Cardiac septum (tissue), 1 donor: ENCODE data around the gene FMNL2. TPM values are rescaled to one million over a fixed set of nuclear protein-coding genes. Genes with fewer than 3 reads are reported as not detected.
"Not testable (repeated sequence)": the region's sequence is repeated elsewhere in the genome, so short reads cannot be mapped to it uniquely, and the experiment has no call there.

ENCODE experiments used
- DNase-seq: peaks from one replicate; pipeline ENCODE4 v3.0.0-alpha.2; 2020; ENCODE audit warnings: low spot score
- intact Hi-C: fragments of 100-400 bp; cut with DNase I; formaldehyde crosslinking; loops from one replicate; pipeline ENCODE4 v1.14.0; 2022
- total RNA-seq: library from RNA; stranded (reverse); fragmentation: NEBNext Ultra II Directional; extraction: Animal tissue kit (Norgen Biotek cat#: 25700); gene quantifications from one replicate; pipeline ENCODE4 v1.2.1, GENCODE V29; 2021
- donor health status: DM: no; HTN: no; CAD: no.

Gene FMNL2
- total RNA-seq, 1 donor from 2014 or later = 6.2 TPM

GRCh38 chr2:152501666-152502065, 166.7 kb downstream of the FMNL2 start:
- intact Hi-C loops = no loop called here
- DNase-seq = no peak

DNA sequence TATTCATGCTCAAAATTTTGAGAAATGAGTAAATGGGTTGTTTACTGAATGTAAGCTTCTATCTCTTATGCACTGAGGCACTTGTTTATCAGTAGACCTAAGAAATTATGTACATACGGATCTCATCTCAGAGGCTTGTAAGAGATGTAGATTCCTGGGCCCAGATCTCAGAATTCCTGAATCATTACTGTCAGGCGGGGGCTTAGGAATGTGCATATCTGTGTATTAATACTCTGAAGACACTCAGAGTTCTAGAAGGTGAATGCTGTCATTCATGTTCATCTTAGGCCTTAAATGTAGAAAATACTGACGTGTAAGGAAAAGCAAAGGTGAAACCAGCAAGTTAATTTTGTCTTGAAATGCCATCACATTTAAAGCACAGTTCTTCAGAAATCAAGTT, 169.6 kb downstream of the FMNL2 start:
- no peak for DNase-seq
- intact Hi-C loops = no loop called here

GRCh38 chr2:152505495-152505906, 170.5 kb downstream of the FMNL2 start:
- DNase-seq = no peak
- intact Hi-C loops = no loop called here

- intact Hi-C loops = no loop called here
- DNase-seq = no peak
These were observed 171.9 kb downstream of the FMNL2 start for GRCh38 chr2:152506843-152507242.

GRCh38 chr2:152507907-152508306, 172.9 kb downstream of the FMNL2 start:
- intact Hi-C loops = no loop called here
- no peak for DNase-seq

DNA sequence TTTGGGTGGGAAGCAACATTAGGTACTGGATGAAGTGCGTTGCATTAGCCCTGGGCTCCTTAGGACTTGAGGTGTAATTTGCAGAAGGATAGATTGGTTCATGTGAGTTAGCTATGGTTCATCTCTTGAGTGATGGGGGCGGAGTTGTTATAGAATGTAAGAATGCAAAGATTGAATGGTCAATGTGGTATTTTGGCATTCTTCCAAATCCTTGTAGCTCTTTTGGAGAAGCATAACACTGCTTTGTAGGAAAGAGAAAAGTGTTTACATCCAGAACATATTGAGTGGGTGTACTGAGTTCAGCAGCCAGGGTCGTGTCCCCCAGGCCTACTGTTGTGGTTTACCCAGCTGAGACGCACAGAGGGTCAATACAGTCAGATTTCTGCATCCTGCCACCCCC, 173.5 kb downstream of the FMNL2 start:
- intact Hi-C loops = no loop called here
- no peak for DNase-seq

GRCh38 chr2:152509772-152510491, 175.0 kb downstream of the FMNL2 start:
- DNase-seq = no peak
- intact Hi-C loops = loop anchor here (5.0 kb wide), 1 partner anchor 57 kb away; no protein-coding TSS in a partner anchor

GRCh38 chr2:152510621-152511020, 175.6 kb downstream of the FMNL2 start:
- intact Hi-C loops = loop anchor here (5.0 kb wide), 1 partner anchor 57 kb away; no protein-coding TSS in a partner anchor
- DNase-seq = no peak

- intact Hi-C loops = loop anchor here (5.0 kb wide), 1 partner anchor 55 kb away; no protein-coding TSS in a partner anchor
- DNase-seq = no peak
These were observed 177.0 kb downstream of the FMNL2 start for GRCh38 chr2:152511981-152512380.

GRCh38 chr2:152513029-152513428, 178.1 kb downstream of the FMNL2 start:
- DNase-seq = no peak
- intact Hi-C loops = loop anchor here (5.0 kb wide), 1 partner anchor 54 kb away; no protein-coding TSS in a partner anchor

DNA sequence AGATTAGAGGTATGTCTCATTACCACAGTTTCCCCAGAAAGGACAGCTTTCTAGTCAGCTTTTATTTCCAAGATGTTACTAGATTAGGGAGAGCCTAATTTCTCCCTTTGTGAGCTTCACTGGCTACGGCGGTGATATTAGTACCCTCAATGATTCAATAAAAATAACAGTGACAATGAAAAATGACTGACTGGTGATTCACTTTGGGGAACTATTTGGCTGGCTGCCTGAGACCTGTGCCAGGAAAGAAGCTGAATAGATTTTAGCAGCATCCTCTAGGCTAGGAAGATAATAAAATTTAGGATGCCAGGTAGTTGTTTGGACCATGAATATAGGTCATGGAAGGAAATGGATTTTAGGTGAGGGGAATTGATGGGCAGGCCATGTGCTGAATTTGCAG, 178.7 kb downstream of the FMNL2 start:
- intact Hi-C loops = loop anchor here (5.0 kb wide), 1 partner anchor 54 kb away; no protein-coding TSS in a partner anchor
- DNase-seq = no peak

GRCh38 chr2:152518034-152518433, 183.1 kb downstream of the FMNL2 start:
- DNase-seq = no peak
- intact Hi-C loops = no loop called here

DNA sequence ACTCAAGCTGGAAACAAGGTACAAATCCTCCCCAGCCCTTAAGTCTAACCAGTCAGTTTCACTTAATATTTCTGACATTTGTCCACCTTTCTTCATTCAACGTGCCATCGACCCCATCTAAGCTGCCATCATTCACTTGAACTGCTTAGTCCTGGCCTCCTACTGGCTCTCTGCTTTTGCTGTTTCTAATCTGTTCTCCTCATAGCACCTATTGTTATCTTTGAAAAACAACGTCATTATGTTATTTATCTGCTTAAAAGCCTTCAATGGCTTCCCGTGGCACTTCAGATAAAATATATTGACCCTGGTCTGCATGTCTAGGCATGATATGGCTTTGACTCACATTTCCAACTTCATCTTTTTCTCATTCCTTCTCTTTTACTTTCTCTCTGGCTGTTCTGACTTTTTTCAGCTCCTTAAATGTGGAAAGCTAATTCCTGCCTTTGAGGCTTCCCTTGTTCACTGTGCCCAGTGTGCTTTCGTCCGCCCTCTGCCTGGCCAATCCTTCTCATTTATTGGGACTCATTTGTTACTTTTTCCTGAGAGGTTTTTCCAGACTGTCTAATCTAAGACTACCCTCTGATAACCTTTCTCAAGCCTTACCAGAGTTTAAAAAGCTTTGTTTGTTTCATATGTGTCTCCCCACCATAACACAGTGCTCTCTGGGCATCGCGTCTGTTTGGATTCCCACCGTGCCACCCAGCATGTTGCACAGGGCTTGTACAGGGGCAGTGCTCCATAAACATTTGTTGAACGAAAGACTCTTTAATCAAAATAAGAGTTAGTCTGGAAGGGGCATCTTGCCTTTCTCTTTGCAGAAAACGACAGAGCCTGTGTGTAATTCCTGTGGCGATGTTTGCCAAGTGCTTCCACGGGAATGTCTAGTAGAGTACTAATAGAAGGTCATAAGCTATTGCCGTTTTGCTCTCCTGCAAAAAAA, 183.9 kb downstream of the FMNL2 start:
- no peak for DNase-seq
- intact Hi-C loops = no loop called here

- no peak for DNase-seq
- intact Hi-C loops = no loop called here
These were observed 184.6 kb downstream of the FMNL2 start for GRCh38 chr2:152519581-152519952.

- intact Hi-C loops = no loop called here
- DNase-seq = no peak
These were observed 185.8 kb downstream of the FMNL2 start for GRCh38 chr2:152520759-152521158.

DNA sequence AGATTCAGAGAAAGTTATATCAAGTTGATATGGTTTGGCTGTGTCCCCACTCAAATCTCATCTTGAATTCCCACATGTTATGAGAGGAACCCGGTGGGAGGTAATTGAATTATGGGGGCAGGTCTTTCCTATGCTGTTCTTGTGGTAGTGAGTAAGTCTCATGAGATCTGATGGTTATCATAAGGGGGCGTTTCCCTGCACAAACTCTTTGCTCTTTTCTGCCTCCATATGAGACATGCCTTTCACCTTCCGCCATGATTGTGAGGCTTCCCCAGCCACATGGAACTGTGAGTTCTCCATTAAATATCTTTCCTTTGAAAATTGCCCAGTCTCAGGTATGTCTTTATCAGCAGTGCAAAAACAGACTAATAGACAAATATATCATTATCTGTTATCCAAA, 187.5 kb downstream of the FMNL2 start:
- DNase-seq, intact Hi-C loops: not testable (repeated sequence)

- intact Hi-C loops = no loop called here
- no peak for DNase-seq
These were observed 188.1 kb downstream of the FMNL2 start for GRCh38 chr2:152523091-152523490.

- intact Hi-C loops = no loop called here
- DNase-seq = no peak
These were observed 190.4 kb downstream of the FMNL2 start for GRCh38 chr2:152525277-152525838.

DNA sequence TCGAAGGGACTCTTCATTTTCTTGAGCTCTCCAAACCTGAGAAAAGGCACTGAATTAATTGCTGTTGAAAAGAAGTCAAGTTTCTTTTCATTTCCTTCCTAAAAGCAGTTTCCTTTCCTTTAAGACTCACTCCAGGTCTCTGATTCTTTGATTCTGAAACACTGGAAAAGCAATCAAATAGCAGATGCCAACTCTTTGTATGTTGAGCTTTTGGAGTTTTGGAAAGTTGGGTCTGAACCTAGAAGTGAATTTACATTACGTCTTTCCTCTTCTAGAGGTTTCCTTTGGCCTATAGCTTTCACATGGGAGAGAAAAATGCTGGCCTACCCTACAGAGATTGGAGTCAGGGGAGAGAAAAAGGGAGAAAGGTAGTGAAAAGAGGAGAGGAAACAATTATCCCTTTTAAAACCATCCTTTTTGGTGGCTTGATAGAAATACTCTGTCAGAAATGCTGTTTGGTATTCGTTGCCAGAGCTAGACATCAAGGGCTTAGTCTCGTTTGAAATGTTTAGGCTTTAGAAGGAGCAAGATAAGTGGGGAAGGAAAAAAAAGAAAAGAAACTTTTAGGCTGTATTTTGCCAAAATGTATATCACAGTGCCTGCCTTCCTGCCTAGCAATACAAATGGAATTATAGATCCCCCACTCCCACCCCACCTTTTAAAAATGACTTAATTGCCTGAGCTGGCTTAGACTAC, 194.6 kb downstream of the FMNL2 start:
- DNase-seq = no peak
- intact Hi-C loops = no loop called here

DNA sequence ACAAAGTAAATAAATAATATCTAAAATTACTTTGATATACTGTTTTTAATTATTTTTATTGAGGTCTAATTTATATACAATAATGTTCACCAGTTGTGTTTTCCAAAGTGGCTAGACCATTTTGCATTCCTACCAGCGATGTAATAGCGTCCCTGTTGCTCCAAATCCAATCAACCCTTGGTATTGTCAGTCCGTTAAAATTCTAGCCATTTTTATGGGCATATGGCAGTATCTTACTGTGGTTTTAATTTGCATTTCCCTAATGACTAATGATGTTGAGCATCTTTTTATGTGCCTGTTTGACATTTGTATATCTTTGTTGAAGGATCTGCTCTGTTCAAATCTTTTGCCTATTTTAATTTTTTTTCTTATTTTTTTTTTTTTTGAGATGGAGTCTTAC, 197.3 kb downstream of the FMNL2 start:
- intact Hi-C loops = no loop called here
- no peak for DNase-seq
